HepG2 (cell line): Measurements from ENCODE around the gene XPO5. TPM values are rescaled to one million over a fixed set of nuclear protein-coding genes. Genes with fewer than 3 reads are reported as not detected.
A peak's percentile ranks its signal among the peaks of the same experiment; 100 is the strongest.

Experiments used
- CHCHD3 ChIP-seq: sonication (generic); formaldehyde crosslinking; IDR thresholded peaks from 2 replicates; pipeline ENCODE4 v1.8.0; 2022; ENCODE audit warnings: mild to moderate bottlenecking, missing genetic modification reagents, moderate library complexity
- HMGA1 ChIP-seq: sonication (generic); formaldehyde crosslinking; conservative IDR thresholded peaks from 2 replicates; pipeline ENCODE4 v1.4.0; 2020; ENCODE audit warnings: missing genetic modification reagents
- HOXD1 ChIP-seq: sonication (generic); formaldehyde crosslinking; IDR thresholded peaks from 2 replicates; pipeline ENCODE4 v1.5.0; 2020; ENCODE audit warnings: missing genetic modification reagents
- MEIS2 ChIP-seq: sonication (generic); formaldehyde crosslinking; IDR thresholded peaks from 2 replicates; pipeline ENCODE4 v1.9.0; 2021; ENCODE audit warnings: mild to moderate bottlenecking, missing genetic modification reagents
- NAIF1 ChIP-seq: sonication (generic); formaldehyde crosslinking; IDR thresholded peaks from 2 replicates; pipeline ENCODE4 v1.5.0; 2020; ENCODE audit warnings: mild to moderate bottlenecking, missing genetic modification reagents, borderline replicate concordance
- THAP7 ChIP-seq: sonication (generic); formaldehyde crosslinking; IDR thresholded peaks from 2 replicates; pipeline ENCODE4 v1.8.1; 2023; ENCODE audit warnings: mild to moderate bottlenecking, missing genetic modification reagents
- ZNF20 ChIP-seq: sonication (generic); formaldehyde crosslinking; IDR thresholded peaks from 2 replicates; pipeline ENCODE4 v1.4.0; 2020; ENCODE audit warnings: mild to moderate bottlenecking, moderate library complexity, missing genetic modification reagents
- ZNF367 ChIP-seq: sonication (generic); formaldehyde crosslinking; IDR thresholded peaks from 2 replicates; pipeline ENCODE4 v1.4.0; 2020; ENCODE audit warnings: missing genetic modification reagents, borderline replicate concordance
- ZNF432 ChIP-seq: sonication (generic); formaldehyde crosslinking; IDR thresholded peaks from 2 replicates; pipeline ENCODE4 v1.5.0; 2020; ENCODE audit warnings: missing genetic modification reagents, mild to moderate bottlenecking, borderline replicate concordance
- ZNF569 ChIP-seq: sonication (generic); formaldehyde crosslinking; IDR thresholded peaks from 2 replicates; pipeline ENCODE4 v1.5.0; 2020; ENCODE audit warnings: mild to moderate bottlenecking, missing genetic modification reagents, moderate library complexity, borderline replicate concordance
- ZNF614 ChIP-seq: IDR thresholded peaks from 2 replicates; pipeline ENCODE4 v1.6.1; 2018; ENCODE audit warnings: missing biosample characterization, missing genetic modification reagents, inconsistent platforms, borderline replicate concordance
- ZNF616 ChIP-seq: sonication (generic); formaldehyde crosslinking; IDR thresholded peaks from 2 replicates; pipeline ENCODE4 v1.5.0; 2020; ENCODE audit warnings: low read depth, mild to moderate bottlenecking, missing genetic modification reagents
- polyA plus RNA-seq, 8 experiments: library from polyadenylated mRNA; depleted of rRNA in 3 of 8; stranded (reverse) in 7 of 8; unstranded in 1 of 8; fragments of >200 nt; fragmentation: Illumina TruSeq in 4 of 8; extraction: Trizol in 4 of 8; gene quantifications; 2 replicates each; pipeline versions ENCODE4 v1.2.1 to v1.2.3, GENCODE V29; 2011 to 2016; ENCODE audit warnings: low read depth in 4 of 8, missing spikeins in 1 of 8, mixed read lengths in 1 of 8; ENCODE audit not compliant: insufficient read depth in 1 of 8
- total RNA-seq, 5 experiments: library from RNA; depleted of rRNA; stranded (reverse); fragments of >200 nt; fragmentation: Illumina TruSeq; extraction: Trizol; gene quantifications; 2 replicates each; pipeline ENCODE4 v1.2.3, GENCODE V29; 2016; ENCODE audit warnings: low read depth in 1 of 5
- TF ChIP-seq, protein P1 (sequence below): sonication (generic); formaldehyde crosslinking; IDR thresholded peaks from 2 replicates; pipeline ENCODE4 v1.8.0; 2022; ENCODE audit warnings: missing genetic modification reagents, mild to moderate bottlenecking, moderate library complexity, borderline replicate concordance
- TF ChIP-seq, protein P2 (sequence below): sonication (generic); formaldehyde crosslinking; IDR thresholded peaks from 2 replicates; pipeline ENCODE4 v1.8.0; 2022; ENCODE audit warnings: low read depth, missing genetic modification reagents
- TF ChIP-seq, protein P3 (sequence below): sonication (generic); formaldehyde crosslinking; IDR thresholded peaks from 2 replicates; pipeline ENCODE4 v1.4.0; 2020; ENCODE audit warnings: mild to moderate bottlenecking, low read depth, missing genetic modification reagents

The XPO5 gene
- total and polyA plus RNA-seq, 2 of the 13 experiments (the other 11 are each of a cell fraction or from before 2014, with no cell fraction given) = 52.2 to 68.0 TPM

DNA sequence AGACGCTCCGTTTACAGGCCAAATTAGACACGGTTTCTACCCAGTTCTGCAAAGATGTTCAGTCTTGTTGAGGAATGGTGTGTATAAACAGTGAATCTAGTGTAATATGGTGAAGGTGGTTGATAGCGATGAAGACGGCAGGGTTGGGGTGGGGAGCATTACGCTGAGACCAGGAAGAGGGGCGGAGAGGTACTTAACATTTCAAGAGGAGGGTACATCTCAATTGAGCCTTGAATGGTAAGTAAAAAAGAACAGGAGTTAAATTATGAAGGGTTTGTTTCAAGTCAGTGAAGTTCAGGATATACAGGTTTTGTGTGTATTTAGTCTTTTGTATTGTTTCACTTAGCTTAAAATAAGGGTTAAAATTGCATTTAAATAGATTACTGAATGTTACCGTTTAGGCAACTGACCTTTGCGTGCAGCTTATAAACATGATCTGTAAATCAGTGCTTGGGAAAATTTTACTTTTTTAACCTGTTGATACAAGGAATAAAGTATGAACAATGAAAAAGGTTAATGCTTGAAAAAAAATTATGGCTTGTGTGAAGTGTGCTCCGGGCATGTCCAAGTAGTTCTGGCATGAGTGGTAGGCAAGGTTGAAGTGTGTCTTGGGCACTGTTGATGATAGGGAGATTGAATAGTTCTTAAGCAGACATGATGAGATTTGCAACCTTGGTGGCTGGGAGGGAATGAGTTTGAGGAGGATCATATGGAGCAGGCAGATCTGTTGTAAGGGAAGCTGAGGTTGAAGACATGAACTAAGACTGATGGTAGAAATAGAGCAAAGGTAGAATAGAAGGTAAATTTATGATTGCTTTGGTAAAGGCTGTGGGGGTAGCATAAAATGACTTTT lies 58.1 kb downstream of the XPO5 start (continued):
- no peak for TF ChIP-seq ZNF367 (CRISPR knock-in tag)
- TF ChIP-seq, protein P1, sequence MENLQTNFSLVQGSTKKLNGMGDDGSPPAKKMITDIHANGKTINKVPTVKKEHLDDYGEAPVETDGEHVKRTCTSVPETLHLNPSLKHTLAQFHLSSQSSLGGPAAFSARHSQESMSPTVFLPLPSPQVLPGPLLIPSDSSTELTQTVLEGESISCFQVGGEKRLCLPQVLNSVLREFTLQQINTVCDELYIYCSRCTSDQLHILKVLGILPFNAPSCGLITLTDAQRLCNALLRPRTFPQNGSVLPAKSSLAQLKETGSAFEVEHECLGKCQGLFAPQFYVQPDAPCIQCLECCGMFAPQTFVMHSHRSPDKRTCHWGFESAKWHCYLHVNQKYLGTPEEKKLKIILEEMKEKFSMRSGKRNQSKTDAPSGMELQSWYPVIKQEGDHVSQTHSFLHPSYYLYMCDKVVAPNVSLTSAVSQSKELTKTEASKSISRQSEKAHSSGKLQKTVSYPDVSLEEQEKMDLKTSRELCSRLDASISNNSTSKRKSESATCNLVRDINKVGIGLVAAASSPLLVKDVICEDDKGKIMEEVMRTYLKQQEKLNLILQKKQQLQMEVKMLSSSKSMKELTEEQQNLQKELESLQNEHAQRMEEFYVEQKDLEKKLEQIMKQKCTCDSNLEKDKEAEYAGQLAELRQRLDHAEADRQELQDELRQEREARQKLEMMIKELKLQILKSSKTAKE = no peak
- TF ChIP-seq HOXD1 (CRISPR knock-in tag) = no peak
- no peak for TF ChIP-seq ZNF432 (CRISPR knock-in tag)
- no peak for TF ChIP-seq MEIS2 (CRISPR knock-in tag)
- TF ChIP-seq ZNF20 = no peak
- TF ChIP-seq NAIF1 (CRISPR knock-in tag) = no peak
- TF ChIP-seq HMGA1 (CRISPR knock-in tag) = no peak
- no peak for TF ChIP-seq ZNF614 (CRISPR knock-in tag)
- TF ChIP-seq, protein P2, sequence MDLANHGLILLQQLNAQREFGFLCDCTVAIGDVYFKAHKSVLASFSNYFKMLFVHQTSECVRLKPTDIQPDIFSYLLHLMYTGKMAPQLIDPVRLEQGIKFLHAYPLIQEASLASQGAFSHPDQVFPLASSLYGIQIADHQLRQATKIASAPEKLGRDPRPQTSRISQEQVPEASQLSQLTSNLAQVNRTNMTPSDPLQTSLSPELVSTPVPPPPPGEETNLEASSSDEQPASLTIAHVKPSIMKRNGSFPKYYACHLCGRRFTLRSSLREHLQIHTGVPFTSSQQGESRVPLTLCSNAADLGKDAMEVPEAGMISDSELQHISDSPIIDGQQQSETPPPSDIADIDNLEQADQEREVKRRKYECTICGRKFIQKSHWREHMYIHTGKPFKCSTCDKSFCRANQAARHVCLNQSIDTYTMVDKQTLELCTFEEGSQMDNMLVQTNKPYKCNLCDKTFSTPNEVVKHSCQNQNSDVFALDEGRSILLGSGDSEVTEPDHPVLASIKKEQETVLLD (CRISPR knock-in tag) = no peak
- TF ChIP-seq, protein P3, sequence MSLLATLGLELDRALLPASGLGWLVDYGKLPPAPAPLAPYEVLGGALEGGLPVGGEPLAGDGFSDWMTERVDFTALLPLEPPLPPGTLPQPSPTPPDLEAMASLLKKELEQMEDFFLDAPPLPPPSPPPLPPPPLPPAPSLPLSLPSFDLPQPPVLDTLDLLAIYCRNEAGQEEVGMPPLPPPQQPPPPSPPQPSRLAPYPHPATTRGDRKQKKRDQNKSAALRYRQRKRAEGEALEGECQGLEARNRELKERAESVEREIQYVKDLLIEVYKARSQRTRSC (CRISPR knock-in tag) = no peak
- no peak for TF ChIP-seq THAP7 (CRISPR knock-in tag)
- TF ChIP-seq ZNF616 (CRISPR knock-in tag) = no peak
- TF ChIP-seq CHCHD3 (CRISPR knock-in tag) = 0 out of 2 replicates have a peak, but pooled peaks have one; percentile 4
- TF ChIP-seq ZNF569 (CRISPR knock-in tag) = 0 out of 2 replicates have a peak, but pooled peaks have one; percentile 12
